Measurements from ENCODE around the gene TTLL6. TPM values are rescaled to one million over a fixed set of nuclear protein-coding genes. Genes with fewer than 3 reads are reported as not detected.
A peak's percentile ranks its signal among the peaks of the same experiment; 100 is the strongest.

Gene TTLL6
- total and polyA plus RNA-seq, 8 donors = 0.35 to 2.4 (median 1.4) TPM

- Histone ChIP-seq H3K9me3 (no peaks in the 10 kb centered on the region), H3K36me3 (no peaks in the 10 kb centered on the region), H3K27me3 (peaks cover 98 to 100% of the 10 kb centered on the region in 2 donors), H3K27ac (no peak overlapping the region), H3K4me3 (no peak overlapping the region), H3K4me1 (no peaks in the 10 kb centered on the region)
- TF ChIP-seq CTCF (IDR thresholded peaks at IDR 0.05) = no peak
- ATAC-seq = no peak
- DNase-seq = no peak
- intact Hi-C loops (cut with DNase I) = no loop called here
Observed at GRCh38 chr17:48734333-48735061, 82.5 kb downstream of the TTLL6 start.

- no peak overlapping the region for H3K4me3 ChIP-seq
- peaks cover 98 to 100% of the 10 kb centered on the region in 2 donors for H3K27me3 ChIP-seq
- ATAC-seq (no peak), DNase-seq (no peak)
- no peak for TF ChIP-seq CTCF (IDR thresholded peaks at IDR 0.05)
- no peaks in the 10 kb centered on the region for H3K36me3 ChIP-seq
- H3K4me1 ChIP-seq = no peaks in the 10 kb centered on the region
- intact Hi-C loops (cut with DNase I) = no loop called here
- H3K9me3 ChIP-seq = no peaks in the 10 kb centered on the region
- H3K27ac ChIP-seq = no peak overlapping the region
Observed at GRCh38 chr17:48733632-48734328, 83.2 kb downstream of the TTLL6 start.

GRCh38 chr17:48732688-48733629, 84.1 kb downstream of the TTLL6 start:
- TF ChIP-seq CTCF (IDR thresholded peaks at IDR 0.05) = no peak
- intact Hi-C loops (cut with DNase I) = no loop called here

GRCh38 chr17:48731355-48731754, 85.7 kb downstream of the TTLL6 start:
- Histone ChIP-seq H3K4me1 (peaks cover 0 to 6% of the 10 kb centered on the region in 2 donors), H3K4me3 (no peak overlapping the region), H3K36me3 (no peaks in the 10 kb centered on the region), H3K27ac (no peak overlapping the region), H3K27me3 (peaks cover 98 to 100% of the 10 kb centered on the region in 2 donors), H3K9me3 (no peaks in the 10 kb centered on the region)
- intact Hi-C loops (cut with DNase I) = no loop called here
- TF ChIP-seq CTCF (IDR thresholded peaks at IDR 0.05) = no peak
- no peak for DNase-seq
- ATAC-seq = no peak

More at GRCh38 chr17:48732688-48733629, 84.1 kb downstream of the TTLL6 start:
- H3K27ac ChIP-seq = no peak overlapping the region
- DNase-seq = peak in 1 of 4 donors; percentile 68
- H3K4me1 ChIP-seq = peaks cover 0 to 6% of the 10 kb centered on the region in 2 donors
- no peaks in the 10 kb centered on the region for H3K36me3 ChIP-seq
- H3K9me3 ChIP-seq = no peaks in the 10 kb centered on the region
- peaks cover 97 to 100% of the 10 kb centered on the region in 2 donors for H3K27me3 ChIP-seq
- ATAC-seq = no peak
- no peak overlapping the region for H3K4me3 ChIP-seq

Measured in left lung (tissue), 10 donors.